HG02610 (cell line): ENCODE data around the gene DHX8.
"Not testable (repeated sequence)": the region's sequence is repeated elsewhere in the genome, so short reads cannot be mapped to it uniquely, and the experiment has no call there.

Experiments used
- ATAC-seq: cut with Tn5 transposase; IDR thresholded peaks from one replicate; pipeline ENCODE4 v1.9.1; 2021; ENCODE audit warnings: mild to moderate bottlenecking, moderate library complexity; ENCODE audit not compliant: unreplicated experiment

Gene DHX8

GRCh38 chr17:43461185-43461584 lies 22.6 kb upstream of the DHX8 start:
- no peak for ATAC-seq

GRCh38 chr17:43462569-43462968 lies 21.2 kb upstream of the DHX8 start:
- not testable (repeated sequence) for ATAC-seq

GRCh38 chr17:43463241-43463640 lies 20.5 kb upstream of the DHX8 start:
- no peak for ATAC-seq

- no peak for ATAC-seq
Measured at GRCh38 chr17:43464046-43464445, 19.7 kb upstream of the DHX8 start.

- ATAC-seq, result no peak
Measured at GRCh38 chr17:43465049-43465448, 18.7 kb upstream of the DHX8 start.

GRCh38 chr17:43467981-43468581 lies 15.7 kb upstream of the DHX8 start:
- no peak for ATAC-seq

- ATAC-seq, result no peak
Measured at GRCh38 chr17:43468691-43469139, 15.1 kb upstream of the DHX8 start.

GRCh38 chr17:43469145-43469544 lies 14.6 kb upstream of the DHX8 start:
- ATAC-seq, result no peak

- ATAC-seq, result no peak
Measured at GRCh38 chr17:43471585-43472160, 12.1 kb upstream of the DHX8 start.

- no peak for ATAC-seq
Measured at GRCh38 chr17:43475494-43476089, 8.2 kb upstream of the DHX8 start.

- not testable (repeated sequence) for ATAC-seq
Measured at GRCh38 chr17:43476306-43476705, 7.5 kb upstream of the DHX8 start.

- no peak for ATAC-seq
Measured at GRCh38 chr17:43477832-43478634, 5.7 kb upstream of the DHX8 start.

GRCh38 chr17:43479948-43480347 lies 3.8 kb upstream of the DHX8 start:
- ATAC-seq, result no peak

GRCh38 chr17:43482103-43483012 lies 1.4 kb upstream of the DHX8 start:
- no peak for ATAC-seq

- ATAC-seq, result no peak
Measured at GRCh38 chr17:43490621-43491020, 6.8 kb downstream of the DHX8 start.

GRCh38 chr17:43509440-43509839 lies 25.7 kb downstream of the DHX8 start:
- ATAC-seq, result not testable (repeated sequence)

- not testable (repeated sequence) for ATAC-seq
Measured at GRCh38 chr17:43511199-43511598, 27.4 kb downstream of the DHX8 start.

- ATAC-seq, result no peak
Measured at GRCh38 chr17:43515656-43516055, 31.9 kb downstream of the DHX8 start.

GRCh38 chr17:43517161-43517560 lies 33.4 kb downstream of the DHX8 start:
- ATAC-seq, result peak; percentile 33

GRCh38 chr17:43517615-43518386 lies 34.0 kb downstream of the DHX8 start:
- ATAC-seq, result peak; percentile 81
